ENCODE results near the gene CAPN3.

The CAPN3 gene

DNA sequence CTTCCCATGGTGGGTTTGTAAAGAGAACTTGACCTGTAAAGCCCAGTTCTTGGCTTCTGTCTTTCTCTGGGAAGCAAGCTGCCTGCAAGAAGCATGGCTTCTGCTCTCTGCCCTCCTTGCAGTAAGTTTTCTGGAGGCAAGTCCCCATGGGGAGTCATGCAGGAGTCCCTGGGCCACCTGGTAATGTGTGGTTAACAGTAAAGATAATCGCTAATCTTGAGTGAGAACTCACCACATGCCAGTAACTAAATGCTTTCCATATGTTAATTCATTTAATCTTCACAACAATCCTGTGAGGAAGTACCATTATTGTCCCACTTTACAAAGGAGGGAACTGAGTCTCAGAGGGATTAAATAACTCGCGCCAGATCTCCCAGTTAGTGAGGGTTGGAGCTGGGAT, 4.2 kb downstream of the CAPN3 start:
- TF ChIP-seq YY1 (IDR thresholded peaks at IDR 0.05; ENCODE audit: low read depth) (no peak), ZBTB7A (IDR thresholded peaks at IDR 0.05; ENCODE audit: low read depth) (no peak), EP300 (IDR thresholded peaks at IDR 0.05; ENCODE audit: borderline replicate concordance) (no peak), CREB1 (IDR thresholded peaks at IDR 0.05; ENCODE audit: low read depth) (no peak), CEBPB (IDR thresholded peaks at IDR 0.05) (no peak), NFIC (IDR thresholded peaks at IDR 0.05) (no peak), EGR1 (IDR thresholded peaks at IDR 0.05) (no peak), FOXM1 (IDR thresholded peaks at IDR 0.05; ENCODE audit: borderline replicate concordance, low read depth) (no peak), USF1 (IDR thresholded peaks at IDR 0.05) (no peak)

GRCh38 chr15:42363942-42364341, 4.6 kb downstream of the CAPN3 start:
- TF ChIP-seq EGR1 (IDR thresholded peaks at IDR 0.05) = no peak
- TF ChIP-seq MAX (IDR thresholded peaks at IDR 0.05) = no peak
- no peak for TF ChIP-seq FOXM1 (IDR thresholded peaks at IDR 0.05; ENCODE audit: borderline replicate concordance, low read depth)
- no peak for TF ChIP-seq TAF1 (IDR thresholded peaks at IDR 0.05; ENCODE audit: low read depth)
- TF ChIP-seq, protein P1, sequence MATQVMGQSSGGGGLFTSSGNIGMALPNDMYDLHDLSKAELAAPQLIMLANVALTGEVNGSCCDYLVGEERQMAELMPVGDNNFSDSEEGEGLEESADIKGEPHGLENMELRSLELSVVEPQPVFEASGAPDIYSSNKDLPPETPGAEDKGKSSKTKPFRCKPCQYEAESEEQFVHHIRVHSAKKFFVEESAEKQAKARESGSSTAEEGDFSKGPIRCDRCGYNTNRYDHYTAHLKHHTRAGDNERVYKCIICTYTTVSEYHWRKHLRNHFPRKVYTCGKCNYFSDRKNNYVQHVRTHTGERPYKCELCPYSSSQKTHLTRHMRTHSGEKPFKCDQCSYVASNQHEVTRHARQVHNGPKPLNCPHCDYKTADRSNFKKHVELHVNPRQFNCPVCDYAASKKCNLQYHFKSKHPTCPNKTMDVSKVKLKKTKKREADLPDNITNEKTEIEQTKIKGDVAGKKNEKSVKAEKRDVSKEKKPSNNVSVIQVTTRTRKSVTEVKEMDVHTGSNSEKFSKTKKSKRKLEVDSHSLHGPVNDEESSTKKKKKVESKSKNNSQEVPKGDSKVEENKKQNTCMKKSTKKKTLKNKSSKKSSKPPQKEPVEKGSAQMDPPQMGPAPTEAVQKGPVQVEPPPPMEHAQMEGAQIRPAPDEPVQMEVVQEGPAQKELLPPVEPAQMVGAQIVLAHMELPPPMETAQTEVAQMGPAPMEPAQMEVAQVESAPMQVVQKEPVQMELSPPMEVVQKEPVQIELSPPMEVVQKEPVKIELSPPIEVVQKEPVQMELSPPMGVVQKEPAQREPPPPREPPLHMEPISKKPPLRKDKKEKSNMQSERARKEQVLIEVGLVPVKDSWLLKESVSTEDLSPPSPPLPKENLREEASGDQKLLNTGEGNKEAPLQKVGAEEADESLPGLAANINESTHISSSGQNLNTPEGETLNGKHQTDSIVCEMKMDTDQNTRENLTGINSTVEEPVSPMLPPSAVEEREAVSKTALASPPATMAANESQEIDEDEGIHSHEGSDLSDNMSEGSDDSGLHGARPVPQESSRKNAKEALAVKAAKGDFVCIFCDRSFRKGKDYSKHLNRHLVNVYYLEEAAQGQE (IDR thresholded peaks at IDR 0.05; ENCODE audit: low read depth) = no peak
- TF ChIP-seq TEAD4 (IDR thresholded peaks at IDR 0.05) = no peak
- TF ChIP-seq CEBPB (IDR thresholded peaks at IDR 0.05) = no peak
- no peak for TF ChIP-seq EP300 (IDR thresholded peaks at IDR 0.05; ENCODE audit: borderline replicate concordance)
- no peak for TF ChIP-seq TCF12 (IDR thresholded peaks at IDR 0.05; ENCODE audit: low read depth)
- no peak for TF ChIP-seq ZBTB7A (IDR thresholded peaks at IDR 0.05; ENCODE audit: low read depth)
- TF ChIP-seq NFIC (IDR thresholded peaks at IDR 0.05) = no peak
- no peak for TF ChIP-seq CREB1 (IDR thresholded peaks at IDR 0.05; ENCODE audit: low read depth)
- TF ChIP-seq YY1 (IDR thresholded peaks at IDR 0.05; ENCODE audit: low read depth) = no peak

- TF ChIP-seq NFIC (IDR thresholded peaks at IDR 0.05) (peak; percentile 59), EP300 (IDR thresholded peaks at IDR 0.05; ENCODE audit: borderline replicate concordance) (no peak)
Observed at GRCh38 chr15:42364529-42364928, 5.2 kb downstream of the CAPN3 start.

DNA sequence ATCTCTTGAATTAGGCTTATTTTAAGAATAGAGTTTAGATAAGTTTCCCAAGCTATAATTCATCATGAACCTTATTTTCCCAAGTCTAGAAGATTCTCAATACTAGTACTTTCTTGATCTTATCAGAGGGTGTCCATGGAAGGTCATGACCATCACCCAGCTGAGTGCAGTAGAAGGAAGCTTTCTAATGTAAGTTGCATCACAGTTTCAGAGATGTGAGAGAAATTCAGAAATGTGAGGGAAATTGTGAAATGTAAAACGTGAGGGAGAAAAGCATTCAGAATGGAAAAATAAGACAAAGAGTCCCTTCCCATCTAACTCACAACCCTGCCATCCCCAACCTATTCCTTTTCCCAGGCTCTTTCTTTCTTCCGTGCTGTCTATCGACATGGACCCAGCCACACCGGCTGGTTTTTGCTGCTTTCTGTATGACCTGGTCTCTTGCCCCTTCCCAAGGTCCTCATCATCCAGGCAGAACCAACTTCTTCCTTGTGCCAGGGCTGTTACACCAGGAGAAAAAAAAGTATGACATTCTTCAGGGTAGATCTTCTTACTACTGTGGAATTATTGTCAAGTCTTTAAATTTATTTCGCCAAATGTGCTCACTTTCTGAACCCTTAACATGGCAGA, 6.7 kb downstream of the CAPN3 start:
- TF ChIP-seq EGR1 (IDR thresholded peaks at IDR 0.05) (no peak), CREB1 (IDR thresholded peaks at IDR 0.05; ENCODE audit: low read depth) (no peak), USF1 (IDR thresholded peaks at IDR 0.05) (no peak), FOXM1 (IDR thresholded peaks at IDR 0.05; ENCODE audit: borderline replicate concordance, low read depth) (no peak), RAD21 (IDR thresholded peaks at IDR 0.05; ENCODE audit: low read depth) (no peak), TAF1 (IDR thresholded peaks at IDR 0.05; ENCODE audit: low read depth) (no peak), NFIC (IDR thresholded peaks at IDR 0.05) (no peak), ZBTB7A (IDR thresholded peaks at IDR 0.05; ENCODE audit: low read depth) (no peak)

DNA sequence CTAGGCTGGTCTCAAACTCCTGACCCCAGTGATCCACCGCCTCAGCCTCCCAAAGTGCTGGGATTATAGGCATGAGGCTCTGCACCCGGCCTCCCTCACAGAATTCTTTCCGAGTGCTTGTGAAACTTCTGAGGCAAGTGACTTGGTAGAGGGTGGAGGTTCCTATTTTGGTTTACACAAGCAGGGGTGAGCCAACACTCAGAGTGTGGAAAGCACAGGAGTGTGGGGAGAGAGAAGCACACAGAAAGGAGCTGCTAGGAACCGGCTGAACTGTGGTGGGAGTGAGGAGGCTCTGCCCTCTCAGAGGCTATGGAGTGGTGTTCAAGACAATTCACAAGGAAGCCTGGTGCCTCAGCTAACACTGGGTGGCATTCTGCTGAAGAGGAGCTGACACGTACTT, 7.7 kb downstream of the CAPN3 start:
- TF ChIP-seq EP300 (IDR thresholded peaks at IDR 0.05; ENCODE audit: borderline replicate concordance) = no peak

- TF ChIP-seq FOXM1 (IDR thresholded peaks at IDR 0.05; ENCODE audit: borderline replicate concordance, low read depth) = no peak
- TF ChIP-seq TAF1 (IDR thresholded peaks at IDR 0.05; ENCODE audit: low read depth) = no peak
- TF ChIP-seq ZBTB7A (IDR thresholded peaks at IDR 0.05; ENCODE audit: low read depth) = no peak
- no peak for TF ChIP-seq NFIC (IDR thresholded peaks at IDR 0.05)
- no peak for TF ChIP-seq CREB1 (IDR thresholded peaks at IDR 0.05; ENCODE audit: low read depth)
- no peak for TF ChIP-seq EGR1 (IDR thresholded peaks at IDR 0.05)
- no peak for TF ChIP-seq EP300 (IDR thresholded peaks at IDR 0.05; ENCODE audit: borderline replicate concordance)
- TF ChIP-seq, protein P1 (IDR thresholded peaks at IDR 0.05; ENCODE audit: low read depth) = no peak
- no peak for TF ChIP-seq RAD21 (IDR thresholded peaks at IDR 0.05; ENCODE audit: low read depth)
- TF ChIP-seq CEBPB (IDR thresholded peaks at IDR 0.05) = no peak
- TF ChIP-seq YY1 (IDR thresholded peaks at IDR 0.05; ENCODE audit: low read depth) = no peak
- no peak for TF ChIP-seq TEAD4 (IDR thresholded peaks at IDR 0.05)
- no peak for TF ChIP-seq MAX (IDR thresholded peaks at IDR 0.05)
- no peak for TF ChIP-seq TCF12 (IDR thresholded peaks at IDR 0.05; ENCODE audit: low read depth)
- no peak for TF ChIP-seq USF1 (IDR thresholded peaks at IDR 0.05)
Observed at GRCh38 chr15:42368096-42368495, 8.8 kb downstream of the CAPN3 start.

All from Ishikawa (cell line).